ENCODE results near the gene ZNF276. TPM values are rescaled to one million over a fixed set of nuclear protein-coding genes. Genes with fewer than 3 reads are reported as not detected.

Gene ZNF276
- total RNA-seq, 1 experiment from 2014 or later, result 32.7 TPM

DNA sequence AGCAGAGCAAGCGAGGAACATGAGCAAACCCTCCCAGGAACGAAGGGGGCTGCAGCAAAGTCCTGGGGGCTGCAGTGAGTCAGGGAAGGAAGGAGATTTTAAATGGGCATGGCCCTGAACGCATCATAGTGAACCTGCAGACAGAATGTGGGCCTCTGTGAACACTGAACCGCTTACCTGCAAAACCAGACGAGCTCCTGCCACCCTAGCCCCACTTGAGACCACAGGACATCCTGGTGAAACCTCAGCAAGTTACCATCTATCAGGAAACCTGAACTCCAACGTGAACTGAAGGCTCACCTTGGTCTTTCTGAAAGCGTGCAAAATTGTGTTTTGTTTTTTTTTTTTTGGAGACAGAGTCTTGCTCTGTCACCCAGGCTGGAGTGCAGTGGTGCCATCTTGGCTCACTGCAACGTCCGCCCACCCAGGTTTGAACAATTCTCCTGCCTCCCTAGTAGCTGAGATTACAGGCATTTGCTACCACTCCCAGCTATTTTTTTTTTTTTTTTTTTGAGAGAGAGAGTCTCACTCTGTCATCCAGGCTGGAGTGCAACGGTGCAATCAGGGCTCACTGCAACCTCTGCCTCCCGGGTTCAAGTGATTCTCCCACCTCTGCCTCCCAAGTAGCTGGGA, 64.3 kb downstream of the ZNF276 start:
- Mint-ChIP-seq H3K4me3 (ENCODE audit: unreplicated experiment) (no peak overlapping the region), H3K27ac (ENCODE audit: low read depth, unreplicated experiment) (no peak overlapping the region), H3K27me3 (ENCODE audit: insufficient read depth, unreplicated experiment) (no peaks in the 10 kb centered on the region), H3K9me3 (ENCODE audit: unreplicated experiment) (no peaks in the 10 kb centered on the region), H3K36me3 (ENCODE audit: insufficient read depth, unreplicated experiment) (peaks cover 42% of the 10 kb centered on the region), H3K4me1 (ENCODE audit: insufficient read depth, unreplicated experiment) (no peaks in the 10 kb centered on the region)
- CTCF ChIA-PET, result interaction anchor here (1.1 kb wide), 1 partner anchor 75 kb away, joined by 4 read pairs; no protein-coding TSS in a partner anchor
- intact Hi-C loops (cut with micrococcal nuclease), result no loop called here
- DNase-seq (ENCODE audit: unreplicated experiment), result no peak
- no TSS peak for BruUV-seq (replicated peaks)
- TF ChIP-seq CTCF (IDR thresholded peaks at IDR 0.05; ENCODE audit: unreplicated experiment), result no peak
- POLR2A ChIA-PET, result interaction anchor here (0.6 kb wide), 1 partner anchor 78 kb away, joined by 3 read pairs; no protein-coding TSS in a partner anchor

GRCh38 chr16:89786474-89787364, 65.4 kb downstream of the ZNF276 start:
- CTCF ChIA-PET, result interaction anchor here (0.8 to 1.1 kb wide), 2 partner anchors 48 to 73 kb away, joined by 3 to 4 read pairs; no protein-coding TSS in a partner anchor
- H3K4me3 Mint-ChIP-seq (ENCODE audit: unreplicated experiment), result no peak overlapping the region
- H3K4me1 Mint-ChIP-seq (ENCODE audit: insufficient read depth, unreplicated experiment), result no peaks in the 10 kb centered on the region
- no TSS peak for BruUV-seq (replicated peaks)
- DNase-seq (ENCODE audit: unreplicated experiment), result no peak
- intact Hi-C loops (cut with micrococcal nuclease), result no loop called here
- TF ChIP-seq CTCF (IDR thresholded peaks at IDR 0.05; ENCODE audit: unreplicated experiment), result no peak
- H3K9me3 Mint-ChIP-seq (ENCODE audit: unreplicated experiment), result no peaks in the 10 kb centered on the region
- H3K36me3 Mint-ChIP-seq (ENCODE audit: insufficient read depth, unreplicated experiment), result peaks cover 43% of the 10 kb centered on the region
- H3K27me3 Mint-ChIP-seq (ENCODE audit: insufficient read depth, unreplicated experiment), result no peaks in the 10 kb centered on the region
- POLR2A ChIA-PET, result no interaction called here
- no peak overlapping the region for H3K27ac Mint-ChIP-seq (ENCODE audit: low read depth, unreplicated experiment)

DNA sequence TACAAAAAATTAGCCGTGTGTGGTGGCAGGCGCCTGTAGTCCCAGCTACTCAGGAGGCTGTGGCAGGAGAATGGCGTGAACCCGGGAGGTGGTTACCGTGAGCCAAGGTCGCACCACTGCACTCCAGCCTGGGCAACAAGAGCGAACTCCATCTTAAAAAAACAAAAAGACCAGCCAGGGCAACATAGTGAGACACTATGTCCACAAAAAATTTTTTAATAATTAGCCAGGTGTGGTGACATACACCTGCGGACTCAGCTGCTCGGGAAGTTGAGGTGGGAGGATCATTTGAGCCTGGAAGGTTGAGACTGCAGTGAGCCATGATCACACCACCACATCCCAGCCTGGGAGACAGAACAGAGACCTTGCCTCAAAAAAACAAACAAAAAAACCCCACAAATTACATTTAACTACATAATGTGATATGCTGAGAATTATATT, 66.0 kb downstream of the ZNF276 start:
- POLR2A ChIA-PET, result no interaction called here
- intact Hi-C loops (cut with micrococcal nuclease), result no loop called here
- CTCF ChIA-PET, result interaction anchor here (0.8 kb wide), 1 partner anchor 48 kb away, joined by 3 read pairs; no protein-coding TSS in a partner anchor

More for the DNA sequence above, 66.0 kb downstream of the ZNF276 start:
- no TSS peak for BruUV-seq (replicated peaks)
- H3K27me3 Mint-ChIP-seq (ENCODE audit: insufficient read depth, unreplicated experiment), result no peaks in the 10 kb centered on the region
- DNase-seq (ENCODE audit: unreplicated experiment), result no peak
- H3K36me3 Mint-ChIP-seq (ENCODE audit: insufficient read depth, unreplicated experiment), result peaks cover 45% of the 10 kb centered on the region
- no peaks in the 10 kb centered on the region for H3K4me1 Mint-ChIP-seq (ENCODE audit: insufficient read depth, unreplicated experiment)
- H3K9me3 Mint-ChIP-seq (ENCODE audit: unreplicated experiment), result no peaks in the 10 kb centered on the region
- H3K27ac Mint-ChIP-seq (ENCODE audit: low read depth, unreplicated experiment), result no peak overlapping the region
- no peak overlapping the region for H3K4me3 Mint-ChIP-seq (ENCODE audit: unreplicated experiment)
- TF ChIP-seq CTCF (IDR thresholded peaks at IDR 0.05; ENCODE audit: unreplicated experiment), result no peak

Other genes with a start within 250 kb of the ZNF276 start
- 218 and 237 TPM in 2 replicates for gene ANKRD11, start 231.0 kb upstream of the ZNF276 start, total RNA-seq (2022)
- gene SPG7, start 213.1 kb upstream of the ZNF276 start, total RNA-seq (2022), result 82.4 and 92.3 TPM in 2 replicates
- gene RPL13, start 160.9 kb upstream of the ZNF276 start, total RNA-seq (2022), result 3,133 and 3,148 TPM in 2 replicates
- 86.8 and 92.4 TPM in 2 replicates for gene CPNE7, start 145.8 kb upstream of the ZNF276 start, total RNA-seq (2022)
- 0.29 and 0.82 TPM in 2 replicates for gene DPEP1, start 107.9 kb upstream of the ZNF276 start, total RNA-seq (2022)
- gene CHMP1A, start 63.8 kb upstream of the ZNF276 start, total RNA-seq (2022), result 59.7 and 62.4 TPM in 2 replicates
- gene SPATA33, start 63.7 kb upstream of the ZNF276 start, total RNA-seq (2022), result 7.2 and 9.5 TPM in 2 replicates
- gene CDK10, start 34.8 kb upstream of the ZNF276 start, total RNA-seq (2022), result 73.0 and 83.4 TPM in 2 replicates
- 12.1 and 12.5 TPM in 2 replicates for gene SPATA2L, start 19.8 kb upstream of the ZNF276 start, total RNA-seq (2022)
- 12.0 and 13.2 TPM in 2 replicates for gene VPS9D1, start 639 bp upstream of the ZNF276 start, total RNA-seq (2022)
- gene FANCA, start 95.1 kb downstream of the ZNF276 start, total RNA-seq (2022), result 18.5 and 30.6 TPM in 2 replicates
- 3.8 and 4.8 TPM in 2 replicates for gene SPIRE2, start 106.9 kb downstream of the ZNF276 start, total RNA-seq (2022)
- 200 and 239 TPM in 2 replicates for gene TCF25, start 152.1 kb downstream of the ZNF276 start, total RNA-seq (2022)
- 12.0 and 13.1 TPM in 2 replicates for gene MC1R, start 197.3 kb downstream of the ZNF276 start, total RNA-seq (2022)
- gene TUBB3, start 201.8 kb downstream of the ZNF276 start, total RNA-seq (2022), result 20.2 and 23.0 TPM in 2 replicates
- 68.8 and 78.2 TPM in 2 replicates for gene DEF8, start 227.2 kb downstream of the ZNF276 start, total RNA-seq (2022)

Data from MCF 10A (cell line).